NCI-H1105 treated with DMSO at 0.1 percent for 48 hours (cell line): ENCODE data around the gene HOPX.
"Not testable (repeated sequence)": the region's sequence is repeated elsewhere in the genome, so short reads cannot be mapped to it uniquely, and the experiment has no call there.

Source experiments
- DNase-seq: peaks from one replicate; lab custom pipeline; 2025; lab: John Stamatoyannopoulos, UW

HOPX gene

DNA sequence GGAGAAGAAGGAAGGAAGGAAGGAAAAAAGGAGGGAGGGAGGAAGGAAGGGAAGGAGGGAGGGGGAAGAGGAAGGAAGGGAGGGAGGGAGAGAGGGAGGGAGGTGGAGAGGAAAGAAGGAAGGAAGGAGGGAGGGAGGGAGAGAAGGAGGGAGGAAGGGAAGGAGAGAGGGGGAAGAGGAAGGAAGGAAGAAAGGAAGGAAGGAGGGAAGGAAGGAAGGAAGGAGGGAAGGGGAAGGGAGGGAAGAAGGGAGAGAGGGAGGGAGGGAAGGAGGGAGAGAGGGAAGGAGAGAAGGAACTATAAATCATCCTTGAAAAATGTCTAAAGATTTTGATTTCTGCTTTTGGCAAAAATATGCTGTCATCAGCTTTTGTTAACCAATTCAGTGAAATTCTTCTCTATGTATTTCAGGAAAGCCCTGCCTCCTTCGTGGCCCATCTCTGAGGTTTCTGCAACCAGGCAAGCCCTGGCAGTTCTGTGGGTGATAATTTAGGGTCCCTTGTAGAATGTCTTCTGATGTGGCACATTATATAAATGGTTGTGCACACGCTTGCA, 7.1 kb upstream of the HOPX start:
- DNase-seq = no peak

DNA sequence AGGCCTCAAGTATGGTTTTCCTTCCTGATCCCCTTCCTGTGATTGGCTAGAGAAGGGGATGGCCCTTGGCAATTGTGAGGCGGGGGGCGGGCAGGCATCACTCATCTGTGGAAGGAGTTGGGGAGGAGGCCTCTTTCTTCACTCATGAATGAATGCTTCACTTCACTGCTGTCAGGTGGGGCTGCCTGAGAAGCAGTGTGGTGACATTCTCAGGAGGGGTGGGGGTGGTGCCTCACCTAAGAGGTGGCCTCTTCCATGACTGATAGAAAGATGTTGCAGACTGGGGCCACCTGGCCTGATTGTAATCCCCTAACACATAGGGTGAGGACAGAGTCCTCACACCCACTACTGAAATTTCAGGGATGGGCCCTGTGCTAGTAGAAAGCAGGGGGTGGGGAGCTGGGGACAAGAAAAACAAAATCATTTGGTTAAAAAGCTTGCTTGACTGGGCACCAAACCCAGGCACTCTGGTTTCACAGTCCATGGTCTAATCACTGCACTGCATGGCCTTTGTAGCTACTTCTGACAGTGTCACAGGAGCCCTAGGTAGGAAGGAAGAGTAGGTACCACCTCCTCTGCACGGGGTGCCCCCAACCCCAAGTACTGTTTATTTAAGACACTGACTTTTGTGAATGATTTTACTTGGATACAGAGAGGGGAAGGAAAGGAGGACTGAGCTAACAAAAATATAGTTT, 5.6 kb upstream of the HOPX start:
- DNase-seq = no peak

- no peak for DNase-seq
Observed at GRCh38 chr4:56684320-56685050, 3.4 kb upstream of the HOPX start.

DNA sequence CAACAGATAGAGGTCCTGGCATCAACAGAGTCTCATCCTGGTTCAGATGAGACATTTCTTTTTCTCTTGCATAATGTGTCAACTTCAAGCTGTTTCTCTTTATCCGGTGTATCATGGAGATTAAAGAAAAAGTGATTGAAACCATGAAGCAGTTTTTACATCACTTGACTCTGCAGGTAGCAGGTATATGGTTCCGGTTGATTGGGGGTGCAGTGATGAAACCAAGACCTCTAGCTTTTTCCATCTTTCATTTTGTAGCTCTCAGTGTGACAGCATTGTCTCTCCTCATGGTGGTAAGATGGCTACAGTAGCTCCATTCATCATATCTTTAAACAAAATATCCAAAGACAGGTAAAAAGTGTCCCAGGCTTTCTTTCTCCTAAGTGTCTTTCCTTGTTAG, 2.4 kb upstream of the HOPX start:
- DNase-seq = no peak

DNA sequence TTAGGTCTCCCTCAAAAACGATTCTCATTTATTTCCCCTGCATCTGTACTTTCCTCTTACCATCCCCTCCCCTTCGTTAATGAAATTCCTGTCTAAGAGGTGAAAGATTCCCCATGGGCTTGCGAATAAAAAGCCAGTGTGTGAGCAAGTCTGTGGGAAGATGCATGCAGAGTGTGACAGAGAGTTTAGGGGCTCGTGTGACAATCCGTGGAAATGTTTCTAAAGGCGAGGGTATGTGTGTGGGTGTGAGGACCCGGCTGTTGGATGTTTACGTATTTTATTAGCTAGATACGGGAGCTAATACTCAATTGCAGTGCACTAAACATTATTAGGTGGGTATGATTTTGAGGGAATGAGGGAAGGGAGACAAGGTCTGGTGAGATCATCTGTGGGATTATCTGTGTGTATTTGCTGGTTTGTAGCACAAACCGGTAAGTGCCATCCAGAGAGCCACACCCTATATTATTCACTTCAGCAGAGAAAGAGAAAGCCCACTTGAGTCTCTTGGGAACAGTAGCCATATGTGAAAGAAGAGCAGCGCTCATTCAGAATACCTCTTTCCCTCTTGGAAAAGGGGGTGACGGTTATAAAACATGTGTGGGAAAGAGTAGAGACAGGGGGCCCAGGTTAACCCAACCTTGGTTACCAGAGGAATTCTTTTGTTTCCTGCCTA, 893 bp upstream of the HOPX start:
- DNase-seq = peak; percentile 5

DNA sequence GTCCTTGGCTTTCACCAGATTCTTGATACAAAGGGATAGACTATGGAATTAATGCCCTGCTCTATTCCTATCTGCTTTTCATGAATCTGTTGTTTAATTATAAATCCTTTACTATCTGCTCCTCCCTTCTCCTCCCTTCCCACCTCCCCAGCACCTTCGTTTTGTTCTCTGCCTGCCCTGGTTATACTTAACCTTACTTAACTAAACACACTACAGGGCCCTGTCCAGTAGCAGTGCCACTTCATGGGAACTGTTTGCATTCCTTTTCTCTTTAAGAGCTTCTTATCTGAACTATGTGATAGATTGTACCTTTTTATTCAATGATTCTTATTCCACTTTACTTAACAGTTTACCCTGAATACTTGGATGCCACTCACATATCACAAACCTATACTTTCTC, 830 bp downstream of the HOPX start:
- DNase-seq = no peak

- no peak for DNase-seq
Observed at GRCh38 chr4:56677711-56678110, 3.4 kb downstream of the HOPX start.

DNA sequence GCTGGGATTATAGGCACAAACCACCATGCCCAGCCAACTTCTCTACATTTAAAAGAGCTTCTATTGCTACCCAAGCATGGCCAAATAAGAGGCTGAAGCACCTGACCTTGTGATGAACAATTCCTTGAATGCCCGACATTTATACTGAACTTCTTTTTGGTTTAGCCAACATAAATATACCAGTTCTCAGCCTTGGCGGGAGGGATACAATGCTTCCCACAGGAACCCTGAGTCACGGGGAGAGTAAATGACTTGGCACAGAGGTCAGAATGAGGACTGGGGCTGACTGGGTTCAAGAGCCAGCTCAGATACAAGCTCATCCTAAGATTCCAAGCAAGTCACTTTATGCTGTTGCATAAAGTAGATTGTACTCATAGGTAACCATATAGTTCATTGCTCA, 6.1 kb downstream of the HOPX start:
- no peak for DNase-seq

GRCh38 chr4:56671860-56672259, 9.2 kb downstream of the HOPX start:
- DNase-seq = no peak

- DNase-seq = no peak
Observed at GRCh38 chr4:56671373-56671772, 9.7 kb downstream of the HOPX start.

- DNase-seq = no peak
Observed at GRCh38 chr4:56668267-56668666, 12.8 kb downstream of the HOPX start.

DNA sequence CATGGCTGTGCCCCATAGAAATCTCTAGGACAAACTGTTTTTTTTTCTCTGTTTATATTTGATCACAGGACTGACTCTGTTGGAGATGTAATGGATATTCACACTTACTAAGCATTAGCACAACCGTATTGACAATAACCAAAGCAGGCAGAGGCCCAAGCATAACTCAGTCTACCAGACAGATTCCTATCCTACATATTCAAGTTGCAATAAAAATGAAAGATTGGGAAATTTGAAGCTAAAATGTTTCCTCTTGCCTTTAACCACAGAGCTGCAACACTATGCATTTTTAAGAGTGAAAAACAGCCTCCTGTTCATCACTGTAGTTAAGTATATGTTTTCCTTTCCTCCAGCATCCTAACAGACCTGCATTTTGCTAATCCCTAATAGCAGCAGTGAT, 13.7 kb downstream of the HOPX start:
- DNase-seq = not testable (repeated sequence)

DNA sequence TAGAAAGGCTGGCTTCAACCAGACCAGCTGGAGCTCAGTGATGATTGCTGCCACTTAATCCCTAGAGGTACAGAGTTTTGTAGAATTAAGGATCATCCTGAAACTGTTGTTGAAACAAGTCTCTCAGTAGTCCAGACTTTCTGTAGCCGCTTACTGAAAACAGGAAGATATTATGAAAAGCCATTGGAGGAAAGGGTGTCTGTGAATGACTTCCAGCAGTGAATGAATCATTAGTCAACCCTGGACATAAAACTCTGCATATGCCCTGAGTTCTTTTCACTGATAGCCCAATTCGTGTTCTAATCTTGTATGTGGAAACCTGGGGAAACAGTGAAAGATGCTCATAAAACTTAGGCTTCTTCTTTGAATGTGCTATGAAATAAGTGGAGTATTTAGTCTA, 14.8 kb downstream of the HOPX start:
- no peak for DNase-seq

DNA sequence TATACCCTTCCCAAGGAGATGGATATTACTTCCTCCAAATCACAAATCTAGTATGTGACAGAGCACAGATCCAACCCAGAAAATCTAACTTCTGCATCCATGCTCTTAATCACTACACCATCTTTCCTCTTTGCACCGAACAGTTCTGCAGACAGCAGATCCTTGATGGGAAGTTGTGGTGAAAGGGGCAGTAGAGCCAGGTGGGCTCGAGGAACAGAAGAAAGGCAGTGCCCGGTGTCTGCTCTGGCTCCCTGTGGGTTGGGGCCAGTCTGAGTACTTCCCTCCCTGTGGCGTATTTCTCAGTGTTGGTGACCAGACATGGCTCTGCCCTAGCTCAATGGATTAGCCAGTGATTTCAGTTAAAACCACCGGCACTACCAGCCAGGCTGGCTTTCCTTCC, 15.3 kb downstream of the HOPX start:
- DNase-seq = no peak

DNA sequence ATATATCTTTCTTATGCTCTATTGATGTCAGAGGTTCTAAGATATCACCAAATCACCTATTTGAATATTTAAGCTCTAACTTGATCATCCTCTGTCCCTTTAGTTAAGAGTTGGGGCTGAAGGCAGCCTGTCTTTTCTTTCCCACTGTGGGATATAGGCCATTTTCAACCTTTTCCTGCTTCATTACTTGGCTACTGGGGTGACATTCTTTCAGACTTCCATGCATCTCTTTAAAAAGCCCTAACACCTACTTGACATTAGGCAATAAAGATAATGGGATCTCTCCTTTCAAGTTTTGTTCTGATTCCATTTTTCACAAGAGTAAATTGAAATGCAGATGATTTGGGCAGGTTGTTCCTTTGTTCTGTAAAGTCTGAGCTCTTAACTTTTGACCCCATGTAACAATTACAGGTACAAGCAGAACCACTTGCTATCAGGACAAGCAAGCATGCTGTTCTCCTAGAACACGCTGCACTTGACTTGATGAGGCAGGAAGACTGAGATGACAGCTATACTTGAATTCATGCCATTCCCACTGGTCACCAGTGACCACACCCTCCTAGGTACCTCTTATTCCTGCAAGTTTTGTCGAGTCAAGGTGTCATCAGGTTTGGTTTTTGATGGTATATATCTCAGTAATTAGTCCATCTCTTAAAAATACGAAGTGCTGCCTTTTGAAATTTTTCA, 18.2 kb downstream of the HOPX start:
- no peak for DNase-seq

GRCh38 chr4:56659946-56660345, 21.1 kb downstream of the HOPX start:
- no peak for DNase-seq

DNA sequence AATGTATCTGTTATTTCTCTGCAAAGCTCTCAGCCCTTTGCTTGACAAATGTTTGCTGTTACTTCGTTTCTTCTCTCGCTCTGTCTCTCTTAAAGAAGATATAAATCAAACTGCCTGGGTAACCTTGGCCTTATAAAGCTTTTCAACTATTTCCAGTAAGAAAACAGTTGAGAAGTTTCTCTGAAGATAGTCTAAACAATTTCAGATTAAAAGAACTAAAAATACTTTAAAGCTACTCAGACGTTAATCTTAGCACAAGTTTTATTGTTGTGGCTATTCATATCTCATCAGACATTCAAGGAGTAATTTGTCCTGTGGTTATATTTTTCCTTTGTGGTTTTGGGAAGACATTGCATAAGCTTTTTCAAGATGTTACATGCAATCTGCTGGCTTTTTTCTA, 22.6 kb downstream of the HOPX start:
- DNase-seq = no peak

DNA sequence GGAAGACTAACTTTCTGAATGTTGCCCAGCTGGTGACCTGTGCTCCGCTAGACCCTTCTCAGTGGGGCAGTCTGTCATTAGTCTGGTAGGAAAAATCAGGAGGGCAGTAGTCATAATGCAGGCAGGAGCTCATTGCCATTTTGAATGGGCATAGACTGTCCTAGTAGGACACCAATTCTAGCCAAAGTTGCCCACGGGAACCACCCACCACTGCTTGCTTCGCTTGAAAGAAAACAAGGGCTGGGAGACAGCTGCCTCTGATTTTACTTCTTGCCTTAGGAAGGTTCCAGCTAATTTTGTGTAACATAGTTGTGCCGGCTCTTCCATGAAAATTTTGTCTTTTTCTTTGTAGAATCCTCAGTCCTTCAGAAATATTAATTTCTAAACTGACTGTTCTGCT, 23.3 kb downstream of the HOPX start:
- no peak for DNase-seq

- DNase-seq = no peak
Observed at GRCh38 chr4:56657128-56657527, 24.0 kb downstream of the HOPX start.

DNA sequence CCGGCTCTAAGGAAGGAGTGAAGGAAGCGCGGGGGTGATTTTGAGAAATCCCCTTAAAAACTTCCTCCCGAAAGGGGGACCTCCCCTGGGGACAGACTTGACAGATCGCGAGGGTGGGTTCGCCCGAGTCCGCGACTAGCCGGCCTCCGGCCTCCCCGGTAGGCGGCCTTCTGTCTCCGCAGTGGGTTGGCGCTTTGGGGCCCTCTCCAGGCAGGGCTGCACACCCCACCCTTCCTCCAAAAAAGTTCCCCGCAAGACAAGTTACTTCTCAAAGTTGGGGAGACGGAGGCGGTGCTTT, 24.8 kb downstream of the HOPX start:
- no peak for DNase-seq

DNA sequence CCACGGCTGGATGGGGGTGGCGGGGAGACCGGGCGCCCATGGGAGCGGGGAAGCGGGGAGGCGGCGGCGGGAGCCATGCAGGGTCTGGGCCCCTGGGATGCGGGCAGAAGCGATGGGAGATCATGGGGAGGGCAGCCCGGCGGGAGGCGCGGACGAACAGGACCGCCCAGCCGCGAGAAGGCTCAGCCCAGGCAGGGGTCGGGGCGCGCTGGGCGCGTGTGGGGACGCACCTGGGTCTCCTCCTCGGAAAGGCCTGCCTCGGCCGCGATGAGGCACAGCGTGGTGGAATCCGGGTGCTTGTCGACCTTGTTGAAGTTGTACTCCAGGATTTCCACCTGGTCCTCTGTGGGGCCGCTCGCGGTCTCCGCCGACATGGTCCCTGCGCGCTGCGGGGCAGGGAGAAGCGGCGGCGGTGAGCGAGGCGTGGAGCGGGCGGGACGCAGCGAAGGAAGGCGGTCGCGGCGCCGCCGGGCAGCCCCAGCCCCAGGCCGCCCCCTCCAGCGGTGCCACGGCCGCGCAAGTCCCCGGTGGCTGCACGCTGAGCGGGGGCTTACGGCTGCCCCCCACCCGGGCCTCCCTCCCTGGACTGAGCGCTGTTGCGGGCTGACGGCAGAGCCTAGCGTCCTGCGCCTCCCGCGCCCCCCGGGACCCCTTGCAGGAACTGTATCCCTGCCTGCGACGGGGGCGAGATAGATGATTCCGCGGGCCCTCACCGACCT, 25.3 kb downstream of the HOPX start:
- DNase-seq = peak; percentile 1

- peak; percentile 16 for DNase-seq
Observed at GRCh38 chr4:56655209-56655626, 25.9 kb downstream of the HOPX start.
